ENCODE measurements around the gene GALE. TPM values are rescaled to one million over a fixed set of nuclear protein-coding genes. Genes with fewer than 3 reads are reported as not detected.

The GALE gene
- total RNA-seq, 2 donors from 2014 or later, result 26.3 to 27.3 TPM

- Histone ChIP-seq H3K9me3 (no peaks in the 10 kb centered on the region), H3K4me1 (replicated peaks) (no peaks in the 10 kb centered on the region), H3K4me3 (no peak overlapping the region), H3K36me3 (no peaks in the 10 kb centered on the region), H3K27ac (no peak overlapping the region), H3K27me3 (replicated peaks; ENCODE audit: insufficient read depth) (no peaks in the 10 kb centered on the region)
- intact Hi-C loops (cut with DNase I), result loop anchor here (5.0 kb wide), 1 partner anchor 144 kb away; no protein-coding TSS in a partner anchor
- 85% methylated on average over 10 of the region's 10 CpGs for WGBS
- TF ChIP-seq POLR2A (IDR thresholded peaks at IDR 0.05), result no peak
- DNase-seq (ENCODE audit: low spot score), result no peak
Observed at GRCh38 chr1:23772854-23773242, 27.7 kb downstream of the GALE start.

GRCh38 chr1:23772049-23772853 lies 28.3 kb downstream of the GALE start:
- Histone ChIP-seq H3K4me1 (replicated peaks) (no peaks in the 10 kb centered on the region), H3K9me3 (no peaks in the 10 kb centered on the region), H3K4me3 (no peak overlapping the region), H3K36me3 (no peaks in the 10 kb centered on the region), H3K27me3 (replicated peaks; ENCODE audit: insufficient read depth) (no peaks in the 10 kb centered on the region), H3K27ac (no peak overlapping the region)
- TF ChIP-seq POLR2A (IDR thresholded peaks at IDR 0.05), result no peak
- peak; percentile 62 for TF ChIP-seq POLR2AphosphoS5 (IDR thresholded peaks at IDR 0.05)
- peak; percentile 62 to 89 (median 83) for TF ChIP-seq CTCF (IDR thresholded peaks at IDR 0.05)
- 17% methylated on average over 14 of the region's 14 CpGs for WGBS
- intact Hi-C loops (cut with DNase I), result loop anchor here (5.0 kb wide), 1 partner anchor 145 kb away; no protein-coding TSS in a partner anchor
- peak; percentile 87 for DNase-seq (ENCODE audit: low spot score)

- H3K27me3 ChIP-seq (replicated peaks; ENCODE audit: insufficient read depth), result no peaks in the 10 kb centered on the region
- no peak overlapping the region for H3K27ac ChIP-seq
- H3K4me1 ChIP-seq (replicated peaks), result no peaks in the 10 kb centered on the region
- H3K9me3 ChIP-seq, result no peaks in the 10 kb centered on the region
- intact Hi-C loops (cut with DNase I), result no loop called here
- H3K4me3 ChIP-seq, result no peak overlapping the region
- DNase-seq (ENCODE audit: low spot score), result no peak
- H3K36me3 ChIP-seq, result no peaks in the 10 kb centered on the region
- WGBS, result 89% methylated on average over 5 of the region's 5 CpGs
- TF ChIP-seq POLR2AphosphoS5 (IDR thresholded peaks at IDR 0.05) (no peak), POLR2A (IDR thresholded peaks at IDR 0.05) (no peak), CTCF (IDR thresholded peaks at IDR 0.05) (no peak)
Observed at GRCh38 chr1:23768733-23769132, 31.8 kb downstream of the GALE start.

- 60% methylated on average over 7 of the region's 7 CpGs for WGBS
- DNase-seq (ENCODE audit: low spot score), result no peak
- Histone ChIP-seq H3K4me1 (replicated peaks) (no peaks in the 10 kb centered on the region), H3K36me3 (peaks cover 0 to 6% of the 10 kb centered on the region in 2 donors), H3K27me3 (replicated peaks; ENCODE audit: insufficient read depth) (no peaks in the 10 kb centered on the region), H3K9me3 (no peaks in the 10 kb centered on the region), H3K4me3 (no peak overlapping the region), H3K27ac (no peak overlapping the region)
- intact Hi-C loops (cut with DNase I), result no loop called here
- TF ChIP-seq POLR2AphosphoS5 (IDR thresholded peaks at IDR 0.05) (no peak), POLR2A (IDR thresholded peaks at IDR 0.05) (no peak), CTCF (IDR thresholded peaks at IDR 0.05) (no peak)
Observed at GRCh38 chr1:23763041-23763577, 37.4 kb downstream of the GALE start.

GRCh38 chr1:23759277-23759676 lies 41.3 kb downstream of the GALE start:
- intact Hi-C loops (cut with DNase I), result no loop called here
- WGBS, result 20% methylated on average over 4 of the region's 4 CpGs
- H3K27ac ChIP-seq, result peak overlapping the region in 1 of 2 donors; percentile 29
- H3K27me3 ChIP-seq (replicated peaks; ENCODE audit: insufficient read depth), result no peaks in the 10 kb centered on the region
- H3K9me3 ChIP-seq, result no peaks in the 10 kb centered on the region
- H3K4me1 ChIP-seq (replicated peaks), result no peaks in the 10 kb centered on the region
- TF ChIP-seq POLR2A (IDR thresholded peaks at IDR 0.05) (no peak), POLR2AphosphoS5 (IDR thresholded peaks at IDR 0.05) (peak; percentile 67), CTCF (IDR thresholded peaks at IDR 0.05) (no peak)
- peaks cover 15 to 25% of the 10 kb centered on the region in 2 donors for H3K36me3 ChIP-seq
- no peak overlapping the region for H3K4me3 ChIP-seq
- peak; percentile 46 for DNase-seq (ENCODE audit: low spot score)

Data from prostate gland (tissue), 2 donors.